Keratinocyte (primary cell): ENCODE results near the gene CATSPER1. TPM values are rescaled to one million over a fixed set of nuclear protein-coding genes. Genes with fewer than 3 reads are reported as not detected.

Experiments
- DNase-seq: peaks from one replicate; pipeline ENCODE4 v3.0.0-alpha.2; 2011; ENCODE audit warnings: low read depth, missing footprints, low spot score
- FAIRE-seq: peaks from 2 replicates; lab custom pipeline; 2011; peaks lifted over from hg19 to GRCh38; lab: Jason Lieb, UNC
- H2AFZ ChIP-seq: 2 replicates; pipeline ENCODE4 v1.6.0; 2012; ENCODE audit warnings: low read length, control low read depth, inconsistent platforms; ENCODE audit not compliant: control insufficient read depth
- H3K27ac ChIP-seq: 2 replicates; pipeline ENCODE4 v1.5.1; 2011; ENCODE audit warnings: low read length; ENCODE audit not compliant: control insufficient read depth, insufficient read depth
- H3K27me3 ChIP-seq: 3 replicates; pipeline ENCODE4 v1.6.0; 2011; ENCODE audit warnings: low read length; ENCODE audit not compliant: control insufficient read depth, insufficient read depth; ENCODE audit errors: extremely low read depth
- H3K36me3 ChIP-seq, 2 experiments: 2 replicates in 1 of 2; 3 replicates in 1 of 2; pipeline ENCODE4 v1.5.1; 2011; ENCODE audit warnings: low read length in 2 of 2, mild to moderate bottlenecking in 1 of 2; ENCODE audit not compliant: control insufficient read depth in 2 of 2, insufficient read depth in 2 of 2; ENCODE audit errors: extremely low read depth in 1 of 2
- H3K4me1 ChIP-seq: 3 replicates; pipeline ENCODE4 v1.5.1; 2011; ENCODE audit warnings: low read length; ENCODE audit not compliant: control insufficient read depth, insufficient read depth; ENCODE audit errors: extremely low read depth
- H3K4me2 ChIP-seq: 3 replicates; pipeline ENCODE4 v1.6.0; 2011; ENCODE audit warnings: low read depth, low read length; ENCODE audit not compliant: control insufficient read depth, insufficient read depth; ENCODE audit errors: extremely low read depth
- H3K4me3 ChIP-seq, 3 experiments: fragments of 200-600 bp in 1 of 3; sonication (generic) in 1 of 3; 2 replicates in 2 of 3; 3 replicates in 1 of 3; pipeline ENCODE4 v1.5.1; 2011 to 2016; ENCODE audit warnings: low read length in 3 of 3, mild to moderate bottlenecking in 3 of 3, control low read depth in 2 of 3, inconsistent platforms in 1 of 3, low read depth in 1 of 3, mixed read lengths in 1 of 3, mixed run types in 1 of 3, moderate library complexity in 1 of 3; ENCODE audit not compliant: control insufficient read depth in 2 of 3, insufficient read depth in 2 of 3; ENCODE audit errors: extremely low read depth in 1 of 3
- H3K79me2 ChIP-seq: 2 replicates; pipeline ENCODE4 v1.6.0; 2012; ENCODE audit warnings: low read length; ENCODE audit not compliant: control insufficient read depth, insufficient read depth
- H3K9ac ChIP-seq: 3 replicates; pipeline ENCODE4 v1.6.0; 2011; ENCODE audit warnings: low read length; ENCODE audit not compliant: control insufficient read depth, insufficient read depth; ENCODE audit errors: extremely low read depth
- H3K9me1 ChIP-seq: 3 replicates; pipeline ENCODE4 v1.6.0; 2011; ENCODE audit warnings: low read length; ENCODE audit not compliant: control insufficient read depth, insufficient read depth; ENCODE audit errors: extremely low read depth
- H3K9me3 ChIP-seq: 2 replicates; pipeline ENCODE4 v1.5.1; 2012; ENCODE audit warnings: low read depth, low read length; ENCODE audit not compliant: control insufficient read depth
- H4K20me1 ChIP-seq: 3 replicates; pipeline ENCODE4 v1.6.0; 2011; ENCODE audit warnings: low read length; ENCODE audit not compliant: control insufficient read depth, insufficient read depth; ENCODE audit errors: extremely low read depth
- EZH2 ChIP-seq: IDR thresholded peaks from one replicate; pipeline ENCODE4 v1.6.1; 2012; ENCODE audit warnings: inconsistent platforms, mild to moderate bottlenecking, low read length, moderate library complexity
- dilution Hi-C: fragments of 300-500 bp; cut with MboI; formaldehyde crosslinking; loops from one replicate; pipeline ENCODE4 v1.7.0; 2020; ENCODE audit warnings: low sequenced_read_pairs; ENCODE audit not compliant: extremely low pct_ligation_motif_present
- polyA plus RNA-seq, 5 experiments: library from polyadenylated mRNA; depleted of rRNA in 3 of 5; stranded (reverse) in 3 of 5; stranded (forward) in 1 of 5; unstranded in 1 of 5; fragments of >200 nt; gene quantifications; 1 replicate in 1 of 5; 2 replicates in 3 of 5; 3 replicates in 1 of 5; pipeline versions ENCODE4 v1.2.1 to v1.2.3, GENCODE V29; 2011 to 2012; ENCODE audit warnings: missing spikeins in 2 of 5, low read depth in 1 of 5, low replicate concordance in 1 of 5
- TF ChIP-seq, protein P1 (sequence below), 3 experiments: IDR thresholded peaks in 1 of 3; conservative IDR thresholded peaks in 1 of 3; optimal IDR thresholded peaks in 1 of 3; 2 replicates in 2 of 3; 3 replicates in 1 of 3; pipeline versions ENCODE3 to v1.5.1; 2011; ENCODE audit warnings: low read length in 3 of 3, mild to moderate bottlenecking in 3 of 3, moderate library complexity in 2 of 3, control low read depth in 1 of 3, inconsistent platforms in 1 of 3; ENCODE audit not compliant: insufficient read depth in 2 of 3; ENCODE audit errors: extremely low read depth in 1 of 3

The CATSPER1 gene
- polyA plus RNA-seq, 1 donor (not counting 4 experiments of a cell fraction or from before 2014, with no cell fraction given) = not detected

- Histone ChIP-seq H3K79me2 (no peaks in the 10 kb centered on the region), H4K20me1 (no peaks in the 10 kb centered on the region), H2AFZ (no peak overlapping the region), H3K27me3 (no peaks in the 10 kb centered on the region), H3K9ac (no peak overlapping the region), H3K4me2 (no peak overlapping the region), H3K9me3 (no peaks in the 10 kb centered on the region), H3K4me1 (peaks cover 26% of the 10 kb centered on the region), H3K4me3 (no peak overlapping the region), H3K27ac (no peak overlapping the region), H3K36me3 (no peaks in the 10 kb centered on the region), H3K9me1 (peaks cover 3% of the 10 kb centered on the region)
- dilution Hi-C loops = no loop called here
- TF ChIP-seq EZH2 = no peak
- TF ChIP-seq, protein P1, sequence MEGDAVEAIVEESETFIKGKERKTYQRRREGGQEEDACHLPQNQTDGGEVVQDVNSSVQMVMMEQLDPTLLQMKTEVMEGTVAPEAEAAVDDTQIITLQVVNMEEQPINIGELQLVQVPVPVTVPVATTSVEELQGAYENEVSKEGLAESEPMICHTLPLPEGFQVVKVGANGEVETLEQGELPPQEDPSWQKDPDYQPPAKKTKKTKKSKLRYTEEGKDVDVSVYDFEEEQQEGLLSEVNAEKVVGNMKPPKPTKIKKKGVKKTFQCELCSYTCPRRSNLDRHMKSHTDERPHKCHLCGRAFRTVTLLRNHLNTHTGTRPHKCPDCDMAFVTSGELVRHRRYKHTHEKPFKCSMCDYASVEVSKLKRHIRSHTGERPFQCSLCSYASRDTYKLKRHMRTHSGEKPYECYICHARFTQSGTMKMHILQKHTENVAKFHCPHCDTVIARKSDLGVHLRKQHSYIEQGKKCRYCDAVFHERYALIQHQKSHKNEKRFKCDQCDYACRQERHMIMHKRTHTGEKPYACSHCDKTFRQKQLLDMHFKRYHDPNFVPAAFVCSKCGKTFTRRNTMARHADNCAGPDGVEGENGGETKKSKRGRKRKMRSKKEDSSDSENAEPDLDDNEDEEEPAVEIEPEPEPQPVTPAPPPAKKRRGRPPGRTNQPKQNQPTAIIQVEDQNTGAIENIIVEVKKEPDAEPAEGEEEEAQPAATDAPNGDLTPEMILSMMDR (optimal IDR thresholded peaks at IDR 0.05 in 1 of 3, IDR thresholded peaks at IDR 0.05 in 1 of 3, conservative IDR thresholded peaks at IDR 0.05 in 1 of 3; ENCODE audit: extremely low read depth in 1 of 3, insufficient read depth in 2 of 3, low read length in 3 of 3) = no peak
- FAIRE-seq (no peak), DNase-seq (no peak)
Measured at GRCh38 chr11:66015454-66015881, 10.8 kb downstream of the CATSPER1 start.

- H4K20me1 ChIP-seq = no peaks in the 10 kb centered on the region
- no peak overlapping the region for H3K27ac ChIP-seq
- no peaks in the 10 kb centered on the region for H3K36me3 ChIP-seq
- dilution Hi-C loops = no loop called here
- no peaks in the 10 kb centered on the region for H3K27me3 ChIP-seq
- H3K4me3 ChIP-seq = no peak overlapping the region
- peaks cover 3% of the 10 kb centered on the region for H3K9me1 ChIP-seq
- no peak for TF ChIP-seq EZH2
- TF ChIP-seq, protein P1 (optimal IDR thresholded peaks at IDR 0.05 in 1 of 3, IDR thresholded peaks at IDR 0.05 in 1 of 3, conservative IDR thresholded peaks at IDR 0.05 in 1 of 3; ENCODE audit: extremely low read depth in 1 of 3, insufficient read depth in 2 of 3, low read length in 3 of 3) = no peak
- DNase-seq = no peak
- H2AFZ ChIP-seq = no peak overlapping the region
- no peaks in the 10 kb centered on the region for H3K79me2 ChIP-seq
- no peaks in the 10 kb centered on the region for H3K9me3 ChIP-seq
- H3K4me1 ChIP-seq = peaks cover 26% of the 10 kb centered on the region
- FAIRE-seq = no peak
- no peak overlapping the region for H3K4me2 ChIP-seq
- no peak overlapping the region for H3K9ac ChIP-seq
Measured at GRCh38 chr11:66014804-66015453, 11.3 kb downstream of the CATSPER1 start.
